NB4 (cell line): ENCODE data around the gene CA10.

Experiments used
- CTCF ChIP-seq: IDR thresholded peaks from one replicate; pipeline ENCODE4 v1.5.1; 2012; ENCODE audit warnings: low read depth, low read length
- POLR2A ChIP-seq: IDR thresholded peaks from 2 replicates; pipeline ENCODE4 v1.6.1; 2011; ENCODE audit warnings: mild to moderate bottlenecking; ENCODE audit not compliant: insufficient read length; ENCODE audit errors: extremely low read depth

GRCh38 chr17:52150935-52151334 lies 7.6 kb downstream of the CA10 start:
- TF ChIP-seq CTCF (no peak), POLR2A (no peak)
